ENCODE measurements around the gene COG1.

COG1 gene

GRCh38 chr17:73200476-73200875 is 7.6 kb downstream of the COG1 start:
- H3K27ac ChIP-seq (ENCODE audit: low read length): no peak overlapping the region
- DNase-seq: no peak
- peaks cover 9% of the 10 kb centered on the region for H3K36me3 ChIP-seq (replicated peaks; ENCODE audit: insufficient read depth, low read length)
- H4K20me1 ChIP-seq (ENCODE audit: insufficient read depth, low read length): no peaks in the 10 kb centered on the region
- H3K4me3 ChIP-seq (ENCODE audit: low read length): no peak overlapping the region
- no peaks in the 10 kb centered on the region for H3K4me1 ChIP-seq (ENCODE audit: low read length)
- 0 out of 2 replicates have a peak, but pooled peaks cover 3% of the 10 kb centered on the region for H3K79me2 ChIP-seq (ENCODE audit: low read length)
- no peaks in the 10 kb centered on the region for H3K9me3 ChIP-seq (replicated peaks; ENCODE audit: insufficient read depth, low read length)
- H3K9ac ChIP-seq (ENCODE audit: low read length): no peak overlapping the region
- TF ChIP-seq EZH2phosphoT487 (IDR thresholded peaks at IDR 0.05; ENCODE audit: low read length) (no peak), CTCF (IDR thresholded peaks at IDR 0.05; ENCODE audit: low read length) (no peak), EZH2 (optimal IDR thresholded peaks at IDR 0.05; ENCODE audit: low read depth, low read length) (no peak)
- no peak overlapping the region for H2AFZ ChIP-seq (ENCODE audit: low read length)
- H3K9me2 ChIP-seq (replicated peaks; ENCODE audit: insufficient read depth, low read length): no peaks in the 10 kb centered on the region
- H3K4me2 ChIP-seq (ENCODE audit: low read depth, low read length): no peak overlapping the region
- H3F3A ChIP-seq (ENCODE audit: insufficient read depth, low read length): no peaks in the 10 kb centered on the region; the same call in 1 of the 2 replicates
- no peaks in the 10 kb centered on the region for H3K27me3 ChIP-seq (replicated peaks; ENCODE audit: insufficient read depth, low read length)

GRCh38 chr17:73201215-73202069 is 8.6 kb downstream of the COG1 start:
- no peak overlapping the region for H3K4me3 ChIP-seq (ENCODE audit: low read length)
- H3K9me2 ChIP-seq (replicated peaks; ENCODE audit: insufficient read depth, low read length): no peaks in the 10 kb centered on the region
- H4K20me1 ChIP-seq (ENCODE audit: insufficient read depth, low read length): no peaks in the 10 kb centered on the region
- no peak for DNase-seq
- H3K36me3 ChIP-seq (replicated peaks; ENCODE audit: insufficient read depth, low read length): peaks cover 9% of the 10 kb centered on the region
- TF ChIP-seq EZH2 (optimal IDR thresholded peaks at IDR 0.05; ENCODE audit: low read depth, low read length): no peak
- no peak for TF ChIP-seq EZH2phosphoT487 (IDR thresholded peaks at IDR 0.05; ENCODE audit: low read length)
- TF ChIP-seq CTCF (IDR thresholded peaks at IDR 0.05; ENCODE audit: low read length): no peak
- H3K9me3 ChIP-seq (replicated peaks; ENCODE audit: insufficient read depth, low read length): no peaks in the 10 kb centered on the region
- H3K79me2 ChIP-seq (ENCODE audit: low read length): 0 out of 2 replicates have a peak, but pooled peaks cover 3% of the 10 kb centered on the region
- H3K4me2 ChIP-seq (ENCODE audit: low read depth, low read length): no peak overlapping the region
- no peak overlapping the region for H3K9ac ChIP-seq (ENCODE audit: low read length)
- H3K4me1 ChIP-seq (ENCODE audit: low read length): no peaks in the 10 kb centered on the region
- no peak overlapping the region for H2AFZ ChIP-seq (ENCODE audit: low read length)
- H3F3A ChIP-seq (ENCODE audit: insufficient read depth, low read length): no peaks in the 10 kb centered on the region
- no peak overlapping the region for H3K27ac ChIP-seq (ENCODE audit: low read length)
- H3K27me3 ChIP-seq (replicated peaks; ENCODE audit: insufficient read depth, low read length): no peaks in the 10 kb centered on the region

DNA sequence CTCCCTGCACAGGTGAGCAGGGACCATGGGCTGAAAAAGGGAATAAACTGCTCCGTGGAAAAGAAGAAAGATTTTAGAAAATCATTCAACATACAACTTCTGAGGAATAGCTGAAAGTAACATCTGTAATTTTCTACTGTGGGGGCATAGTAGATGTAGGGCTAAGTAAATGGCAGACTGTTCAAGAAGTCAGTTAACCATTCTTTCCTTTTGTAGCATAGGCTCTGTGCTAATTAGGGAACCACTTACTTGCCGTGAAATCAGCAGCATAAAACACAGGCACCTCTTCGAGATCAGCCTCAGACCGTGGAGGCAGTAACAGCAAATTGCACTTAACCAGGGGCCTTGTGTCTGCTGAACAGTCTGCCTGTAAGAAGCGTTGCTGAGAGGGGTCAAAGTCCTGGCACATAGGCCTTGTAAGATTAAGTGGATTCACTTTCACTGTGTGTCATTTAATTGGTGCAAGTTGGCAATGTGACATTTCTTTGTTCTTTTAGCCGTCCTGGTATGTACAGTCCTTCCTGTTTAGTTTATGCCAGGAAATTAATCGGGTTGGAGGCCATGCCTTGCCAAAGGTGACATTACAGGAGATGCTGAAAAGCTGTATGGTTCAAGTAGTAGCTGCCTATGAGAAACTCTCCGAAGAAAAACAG is 10.4 kb downstream of the COG1 start:
- no peak overlapping the region for H3K9ac ChIP-seq (ENCODE audit: low read length)
- no peak for DNase-seq
- H3K36me3 ChIP-seq (replicated peaks; ENCODE audit: insufficient read depth, low read length): peaks cover 7% of the 10 kb centered on the region

More for the DNA sequence above, 10.4 kb downstream of the COG1 start:
- no peaks in the 10 kb centered on the region for H3K9me2 ChIP-seq (replicated peaks; ENCODE audit: insufficient read depth, low read length)
- H4K20me1 ChIP-seq (ENCODE audit: insufficient read depth, low read length): no peaks in the 10 kb centered on the region
- no peak overlapping the region for H3K4me3 ChIP-seq (ENCODE audit: low read length)
- H3F3A ChIP-seq (ENCODE audit: insufficient read depth, low read length): no peaks in the 10 kb centered on the region
- no peaks in the 10 kb centered on the region for H3K9me3 ChIP-seq (replicated peaks; ENCODE audit: insufficient read depth, low read length)
- no peak overlapping the region for H3K27ac ChIP-seq (ENCODE audit: low read length)
- no peak overlapping the region for H3K4me2 ChIP-seq (ENCODE audit: low read depth, low read length)
- no peaks in the 10 kb centered on the region for H3K27me3 ChIP-seq (replicated peaks; ENCODE audit: insufficient read depth, low read length)
- H3K79me2 ChIP-seq (ENCODE audit: low read length): 0 out of 2 replicates have a peak, but pooled peaks cover 6% of the 10 kb centered on the region
- H3K4me1 ChIP-seq (ENCODE audit: low read length): no peaks in the 10 kb centered on the region
- TF ChIP-seq EZH2phosphoT487 (IDR thresholded peaks at IDR 0.05; ENCODE audit: low read length): no peak
- TF ChIP-seq CTCF (IDR thresholded peaks at IDR 0.05; ENCODE audit: low read length): no peak
- no peak for TF ChIP-seq EZH2 (optimal IDR thresholded peaks at IDR 0.05; ENCODE audit: low read depth, low read length)
- no peak overlapping the region for H2AFZ ChIP-seq (ENCODE audit: low read length)
